HEK293T (cell line): ENCODE results near the gene CDHR4.
"Not testable (repeated sequence)": the region's sequence is repeated elsewhere in the genome, so short reads cannot be mapped to it uniquely, and the experiment has no call there.

Source experiments
- CTCF ChIA-PET: fragments of 350-600 bp; formaldehyde crosslinking; extraction: SDS; loops from one replicate; lab custom pipeline; 2021; ENCODE audit warnings: antibody characterized with exemption, inconsistent platforms; lab: Yijun Ruan, JAX
- POLR2A ChIA-PET: fragments of 350-600 bp; formaldehyde crosslinking; extraction: SDS; loops from one replicate; lab custom pipeline; 2020; ENCODE audit warnings: antibody characterized with exemption, inconsistent platforms; lab: Yijun Ruan, JAX
- DNase-seq: peaks from one replicate; pipeline ENCODE4 v3.0.0; 2012; ENCODE audit warnings: mixed read lengths; ENCODE audit errors: extremely low spot score
- ARNT ChIP-seq: fragments of 450-650 bp; IDR thresholded peaks from 2 replicates; pipeline ENCODE4 v1.6.1; 2017; ENCODE audit warnings: mild to moderate bottlenecking
- BHLHE40 ChIP-seq: fragments of 450-650 bp; IDR thresholded peaks from 2 replicates; pipeline ENCODE4 v1.6.1; 2016; ENCODE audit warnings: mild to moderate bottlenecking, moderate library complexity, borderline replicate concordance
- CTBP1 ChIP-seq: fragments of 450-650 bp; IDR thresholded peaks from 2 replicates; pipeline ENCODE4 v1.6.1; 2016; ENCODE audit warnings: borderline replicate concordance
- ELF4 ChIP-seq: fragments of 450-650 bp; IDR thresholded peaks from 2 replicates; pipeline ENCODE4 v1.6.1; 2017; ENCODE audit warnings: antibody characterized with exemption
- FOXA1 ChIP-seq: fragments of 450-650 bp; IDR thresholded peaks from 2 replicates; pipeline ENCODE4 v1.6.1; 2016; ENCODE audit warnings: mild to moderate bottlenecking
- FOXK2 ChIP-seq: fragments of 450-650 bp; IDR thresholded peaks from 2 replicates; pipeline ENCODE4 v1.6.1; 2016; ENCODE audit warnings: mild to moderate bottlenecking
- FOXM1 ChIP-seq: fragments of 450-650 bp; IDR thresholded peaks from 2 replicates; pipeline ENCODE4 v1.6.1; 2017; ENCODE audit warnings: mild to moderate bottlenecking, borderline replicate concordance
- HDGF ChIP-seq: fragments of 450-650 bp; IDR thresholded peaks from 2 replicates; pipeline ENCODE4 v1.6.1; 2017; ENCODE audit warnings: antibody characterized with exemption, borderline replicate concordance
- L3MBTL2 ChIP-seq: fragments of 450-650 bp; conservative IDR thresholded peaks from 2 replicates; pipeline ENCODE4 v1.6.1; 2016; ENCODE audit warnings: mild to moderate bottlenecking
- LEF1 ChIP-seq: fragments of 450-650 bp; IDR thresholded peaks from 2 replicates; pipeline ENCODE4 v1.6.1; 2017; ENCODE audit warnings: mild to moderate bottlenecking, borderline replicate concordance
- NFRKB ChIP-seq: fragments of 450-650 bp; IDR thresholded peaks from 2 replicates; pipeline ENCODE4 v1.6.1; 2016; ENCODE audit warnings: mild to moderate bottlenecking, moderate library complexity
- PKNOX1 ChIP-seq: fragments of 450-650 bp; IDR thresholded peaks from 2 replicates; pipeline ENCODE4 v1.6.1; 2016
- SP1 ChIP-seq: fragments of 450-650 bp; IDR thresholded peaks from 2 replicates; pipeline ENCODE4 v1.6.1; 2017
- SUZ12 ChIP-seq: fragments of 450-650 bp; IDR thresholded peaks from 2 replicates; pipeline ENCODE4 v1.6.1; 2016; ENCODE audit warnings: mild to moderate bottlenecking
- TARDBP ChIP-seq: fragments of 450-650 bp; IDR thresholded peaks from 2 replicates; pipeline ENCODE4 v1.6.1; 2016
- ZNF384 ChIP-seq: fragments of 450-650 bp; IDR thresholded peaks from 2 replicates; pipeline ENCODE4 v1.6.1; 2016

CDHR4 gene

GRCh38 chr3:49787536-49787935, 12.1 kb downstream of the CDHR4 start:
- no peak for DNase-seq
- CTCF ChIA-PET, result no interaction called here
- no peak for TF ChIP-seq ELF4
- no peak for TF ChIP-seq FOXM1
- TF ChIP-seq SUZ12, result no peak
- no peak for TF ChIP-seq L3MBTL2
- no peak for TF ChIP-seq TARDBP
- TF ChIP-seq FOXA1, result no peak
- no peak for TF ChIP-seq BHLHE40
- no peak for TF ChIP-seq LEF1
- no peak for TF ChIP-seq NFRKB
- TF ChIP-seq ZNF384, result no peak
- TF ChIP-seq CTBP1, result no peak
- TF ChIP-seq PKNOX1, result no peak
- TF ChIP-seq HDGF, result no peak
- no peak for TF ChIP-seq FOXK2
- POLR2A ChIA-PET, result interaction anchor here (0.9 to 1.4 kb wide), 3 partner anchors 12 to 18 kb away, joined by 3 to 7 read pairs (median 4); partner anchors contain the start of gene CDHR4

- CTCF ChIA-PET, result no interaction called here
- TF ChIP-seq LEF1 (no peak), ZNF384 (no peak), PKNOX1 (no peak), TARDBP (no peak), NFRKB (no peak), CTBP1 (no peak), HDGF (no peak), SP1 (no peak), FOXK2 (no peak), ARNT (no peak), BHLHE40 (no peak), SUZ12 (no peak)
These were observed 12.6 kb downstream of the CDHR4 start for GRCh38 chr3:49787182-49787464.

GRCh38 chr3:49786357-49787181, 13.1 kb downstream of the CDHR4 start, which contains the start of gene IP6K1:
Gene IP6K1 (minus strand): TSS chr3:49786542. CDS start chr3:49748040, 38,502 bp downstream.
- TF ChIP-seq ARNT (no peak), FOXM1 (no peak), SUZ12 (no peak), HDGF (peak; percentile 57; the same call in 1 of the 2 replicates), ELF4 (peak; percentile 63; the same call in 1 of the 2 replicates), L3MBTL2 (peak; percentile 98), NFRKB (no peak), LEF1 (no peak), CTBP1 (no peak), FOXA1 (no peak), BHLHE40 (no peak), PKNOX1 (peak; percentile 100), TARDBP (no peak), FOXK2 (no peak), SP1 (no peak), ZNF384 (no peak)
- DNase-seq, result peak; percentile 100
- POLR2A ChIA-PET, result interaction anchor here (0.5 to 1.6 kb wide), 16 partner anchors 9 to 509 kb away, joined by 3 to 18 read pairs (median 4); partner anchors contain the start of genes CDHR4, GMPPB, INKA1 and MON1A
- CTCF ChIA-PET, result no interaction called here

More at GRCh38 chr3:49787182-49787464, 12.6 kb downstream of the CDHR4 start:
- DNase-seq, result no peak
- POLR2A ChIA-PET, result interaction anchor here (1.2 to 1.4 kb wide), 2 partner anchors 18 to 63 kb away, joined by 3 to 7 read pairs; partner anchors contain the start of gene GMPPB

- ChIA-PET CTCF (no interaction called here), POLR2A (interaction anchor here (0.5 to 1.6 kb wide), 14 partner anchors 10 to 154 kb away, joined by 3 to 18 read pairs (median 5); partner anchors contain the start of genes CDHR4, GMPPB, INKA1 and MON1A)
- TF ChIP-seq TARDBP (no peak), L3MBTL2 (peak; percentile 64)
- no peak for DNase-seq
These were observed 13.9 kb downstream of the CDHR4 start for GRCh38 chr3:49785565-49786356.

- POLR2A ChIA-PET, result interaction anchor here (0.7 kb wide), 1 partner anchor 413 kb away, joined by 4 read pairs; no protein-coding TSS in a partner anchor
- DNase-seq, CTCF ChIA-PET: not testable (repeated sequence)
These were observed 17.4 kb downstream of the CDHR4 start for GRCh38 chr3:49782277-49782676.
